Urothelium cell line (cell line): ENCODE measurements around the gene CASP4.
A peak's percentile ranks its signal among the peaks of the same experiment; 100 is the strongest.
"Not testable (repeated sequence)": the region's sequence is repeated elsewhere in the genome, so short reads cannot be mapped to it uniquely, and the experiment has no call there.

Source experiments
- DNase-seq: peaks from one replicate; pipeline ENCODE4 v3.0.0; 2011; ENCODE audit warnings: low spot score, mixed read lengths
- FAIRE-seq: peaks from 2 replicates; lab custom pipeline; 2011; peaks lifted over from hg19 to GRCh38; lab: Jason Lieb, UNC

The CASP4 gene

DNA sequence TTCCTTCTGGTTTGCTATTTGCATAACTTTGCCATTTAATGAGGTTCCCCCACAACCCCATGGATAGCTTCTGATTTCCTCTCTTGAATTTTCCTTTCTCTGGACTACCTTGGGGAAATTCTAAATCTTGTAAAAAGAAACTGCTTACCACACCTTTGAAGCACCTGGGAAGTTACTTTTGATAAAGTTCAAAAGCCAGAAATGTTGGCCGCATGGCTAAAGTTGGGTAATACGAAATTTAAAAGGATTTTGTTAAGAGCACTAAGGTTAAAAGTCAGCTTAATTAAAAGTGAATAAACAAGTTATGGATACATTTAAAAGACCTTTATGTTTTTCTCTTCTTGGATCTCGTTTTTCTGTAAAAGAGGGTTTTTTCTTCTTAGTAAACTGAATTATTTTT is 5.5 kb downstream of the CASP4 start:
- FAIRE-seq, result no peak
- no peak for DNase-seq

DNA sequence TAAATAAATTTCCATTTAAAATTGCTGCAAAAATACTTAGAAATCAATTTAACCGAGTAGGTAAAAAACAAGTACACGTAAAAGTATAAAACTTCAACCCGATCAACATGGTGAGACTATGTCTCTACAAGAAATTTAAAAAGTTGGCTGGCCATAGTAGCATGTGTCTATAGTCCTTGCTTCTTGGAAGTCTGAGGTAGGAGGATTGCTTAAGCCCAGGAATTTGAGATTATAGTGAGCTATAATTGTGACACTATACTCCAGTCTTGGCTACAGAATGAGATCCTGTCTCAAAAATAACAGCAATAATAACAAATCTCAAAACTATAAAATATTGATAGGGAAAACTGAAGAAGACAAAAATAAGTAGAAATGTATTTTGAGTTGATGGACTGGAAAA is 11.1 kb downstream of the CASP4 start:
- DNase-seq (no peak), FAIRE-seq (no peak)

DNA sequence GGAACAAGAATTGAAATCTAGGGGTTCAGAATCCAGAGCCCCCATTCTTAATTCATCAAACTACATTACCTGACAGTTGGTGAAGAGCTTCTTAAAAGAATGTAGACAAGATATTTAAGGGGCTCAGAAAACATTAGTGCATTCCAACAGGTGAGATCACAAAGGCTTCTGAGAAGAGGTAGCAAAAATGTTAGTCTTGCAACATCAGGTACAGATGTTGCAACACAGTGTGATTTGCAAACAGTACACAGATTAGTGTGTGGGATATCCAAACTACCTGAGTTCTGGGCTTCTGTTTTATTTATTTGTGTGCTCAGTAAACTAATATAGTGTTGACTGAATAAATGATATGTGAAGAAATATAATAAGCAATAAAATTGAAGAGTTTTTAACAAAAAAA is 11.8 kb downstream of the CASP4 start:
- no peak for FAIRE-seq
- DNase-seq, result no peak

DNA sequence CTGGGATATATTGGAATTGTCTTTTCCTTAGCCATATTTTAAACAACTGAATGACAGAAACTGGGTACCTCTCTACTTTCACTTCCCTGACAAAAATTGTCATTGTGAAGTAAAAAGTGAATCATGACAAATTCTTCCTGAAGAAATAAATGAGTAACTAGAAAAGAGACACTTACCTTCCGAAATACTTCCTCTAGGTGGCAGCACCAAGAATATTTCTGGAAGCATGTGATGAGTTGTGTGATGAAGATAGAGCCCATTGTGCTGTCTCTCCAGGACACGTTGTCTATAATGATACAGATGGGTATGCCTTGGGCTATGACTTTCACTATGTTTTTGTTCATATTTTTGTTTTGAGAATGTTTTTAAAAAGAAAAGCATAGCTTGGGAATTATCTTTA is 21.5 kb downstream of the CASP4 start:
- DNase-seq (peak; percentile 29), FAIRE-seq (no peak)

DNA sequence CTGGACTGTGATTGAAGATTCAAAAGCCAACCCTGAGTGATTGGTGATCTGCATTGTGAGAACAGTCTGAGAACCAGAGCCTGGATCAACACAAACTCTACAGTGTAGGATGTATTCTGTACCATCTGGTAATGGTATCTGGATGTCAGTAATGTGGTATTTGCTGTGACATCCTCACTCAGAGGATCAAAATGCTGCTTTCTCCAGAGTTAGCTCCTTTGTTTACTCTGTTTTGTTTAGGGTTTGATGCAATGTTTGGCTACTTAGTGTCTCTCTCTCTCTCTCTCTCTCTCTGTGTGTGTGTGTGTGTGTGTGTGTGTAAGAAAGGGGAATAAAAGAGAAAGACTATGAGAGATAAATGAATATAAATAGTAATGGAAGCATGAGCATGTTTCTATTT is 24.3 kb downstream of the CASP4 start:
- no peak for DNase-seq
- FAIRE-seq, result no peak

DNA sequence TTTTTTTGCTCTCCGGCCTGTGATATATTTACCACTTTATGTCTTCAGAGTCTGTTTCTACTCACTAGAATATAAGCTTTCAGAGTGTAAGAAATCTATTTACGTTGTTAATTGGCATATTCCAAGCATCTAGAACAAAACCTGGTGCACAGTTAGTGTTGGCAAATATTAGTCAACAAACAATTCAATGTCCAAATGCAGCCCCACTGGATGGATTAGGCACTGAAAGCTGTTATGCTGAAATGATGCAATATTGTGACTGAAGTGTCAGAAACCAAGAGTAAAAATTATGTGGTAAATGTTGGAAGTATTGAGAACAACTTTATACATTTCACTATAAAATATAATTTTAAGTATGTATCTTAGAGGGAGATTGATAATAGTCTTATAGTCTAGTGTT is 24.8 kb downstream of the CASP4 start:
- no peak for DNase-seq
- FAIRE-seq, result no peak

DNA sequence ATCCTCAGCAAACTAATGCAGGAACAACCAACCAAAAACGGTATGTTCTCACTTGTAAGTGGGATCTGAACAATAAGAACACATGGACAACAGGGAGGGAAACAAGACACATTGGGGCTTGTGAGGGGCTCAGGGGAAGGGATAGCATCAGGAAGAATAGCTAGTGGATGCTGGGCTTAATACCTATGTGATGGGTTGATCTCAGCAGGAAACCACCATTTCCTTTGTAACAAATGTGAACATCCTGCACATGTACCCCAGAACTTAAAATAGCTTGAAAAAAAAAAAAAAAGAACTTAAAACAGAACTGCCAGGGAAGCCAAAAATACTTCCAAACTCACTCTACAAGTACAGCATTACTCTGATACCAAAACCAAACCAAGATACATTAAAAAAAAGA is 33.8 kb downstream of the CASP4 start:
- no peak for FAIRE-seq
- DNase-seq, result no peak

DNA sequence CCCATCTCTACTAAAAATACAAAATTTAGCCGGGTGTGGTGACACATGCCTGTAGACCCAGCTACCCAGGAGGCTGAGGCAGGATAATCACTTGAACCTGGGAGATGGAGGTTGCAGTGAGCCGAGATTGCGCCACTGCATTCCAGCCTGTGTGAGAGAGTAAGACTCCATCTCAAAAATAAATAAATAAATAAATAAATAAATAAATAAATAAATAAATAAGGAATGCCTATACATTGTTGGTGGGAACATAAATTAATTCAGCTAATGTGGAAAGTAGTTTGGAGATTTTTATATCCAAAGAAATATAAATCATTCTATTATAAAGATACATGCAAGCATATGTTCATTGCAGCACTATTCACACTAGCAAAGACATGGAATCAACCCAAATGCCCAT is 34.3 kb downstream of the CASP4 start:
- DNase-seq, FAIRE-seq: not testable (repeated sequence)

DNA sequence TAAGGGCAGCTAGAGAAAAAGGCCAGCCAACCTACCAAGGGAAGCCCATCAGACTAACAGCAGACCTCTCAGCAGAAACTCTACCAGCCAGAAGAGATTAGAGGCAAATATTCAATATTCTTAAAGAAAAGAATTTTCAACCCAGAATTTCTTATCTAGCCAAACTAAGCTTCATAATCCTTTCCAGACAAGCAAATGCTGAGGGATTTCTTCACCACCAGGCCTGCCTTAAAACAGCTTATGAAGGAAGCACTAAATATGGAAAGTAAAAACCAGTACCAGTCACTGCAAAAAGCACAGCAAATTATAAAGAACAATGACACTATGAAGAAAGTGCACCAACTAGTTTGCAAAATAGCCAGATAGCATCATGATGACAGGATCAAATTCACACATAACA is 39.6 kb downstream of the CASP4 start:
- no peak for DNase-seq
- FAIRE-seq, result no peak

DNA sequence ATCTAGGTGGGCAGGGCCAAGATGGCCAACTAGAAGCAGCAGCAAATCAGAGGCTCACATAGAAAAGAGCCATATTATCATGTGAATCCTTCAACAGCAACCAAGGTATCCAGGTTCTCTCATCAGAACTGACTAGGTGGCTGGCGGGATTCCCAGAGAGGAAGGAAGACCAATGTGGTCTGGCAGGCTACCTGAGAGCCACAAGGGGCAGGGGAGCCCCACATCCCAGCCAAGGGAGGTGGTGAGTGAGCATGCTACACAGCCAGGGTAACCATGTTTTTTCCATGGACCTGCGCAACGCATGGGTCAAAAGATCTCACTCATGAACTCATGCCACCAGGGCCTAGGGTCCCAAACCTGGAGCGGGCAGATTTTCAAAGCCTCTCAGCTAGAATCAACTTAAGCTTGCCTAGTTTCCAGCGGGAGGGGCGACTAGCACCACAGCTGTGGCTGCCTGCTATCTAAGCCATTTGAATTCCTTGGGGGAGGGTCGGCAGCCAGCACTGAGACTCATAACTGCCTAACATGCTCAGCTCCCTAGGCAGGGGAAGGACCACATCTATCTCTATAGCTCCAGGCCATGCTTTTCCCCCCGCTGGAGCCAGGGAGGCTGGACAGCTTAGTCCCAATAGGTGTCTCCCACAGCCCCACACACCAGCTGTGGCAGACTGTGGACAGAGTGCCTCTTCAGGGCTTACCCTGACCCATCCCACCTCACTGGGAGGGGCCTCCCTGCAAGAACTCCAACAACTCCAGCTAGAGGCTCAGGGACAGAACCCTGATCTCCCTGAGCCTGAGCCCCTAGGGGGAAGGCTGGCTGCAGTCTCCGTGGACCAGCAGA is 41.4 kb downstream of the CASP4 start:
- no peak for FAIRE-seq
- DNase-seq, result no peak

DNA sequence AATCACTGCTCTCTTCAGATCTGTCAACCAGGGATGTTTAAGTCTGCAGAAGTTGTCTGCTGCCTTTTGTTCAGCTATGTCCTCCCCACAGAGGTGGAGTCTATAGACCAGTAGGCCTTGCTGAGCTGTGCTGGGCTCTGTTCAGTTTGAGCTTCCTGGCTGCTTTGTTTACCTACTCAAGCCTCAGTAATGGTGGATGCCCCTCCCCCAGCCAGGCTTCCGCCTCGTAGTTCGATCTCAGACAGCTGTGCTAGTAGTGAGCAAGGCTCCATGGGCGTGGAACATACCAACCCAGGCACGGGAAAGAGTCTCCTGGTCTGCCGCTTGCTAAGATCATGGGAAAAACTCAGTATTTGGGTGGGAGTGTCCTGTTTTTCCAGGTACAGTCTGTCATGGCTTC is 42.5 kb downstream of the CASP4 start:
- DNase-seq, result no peak

DNA sequence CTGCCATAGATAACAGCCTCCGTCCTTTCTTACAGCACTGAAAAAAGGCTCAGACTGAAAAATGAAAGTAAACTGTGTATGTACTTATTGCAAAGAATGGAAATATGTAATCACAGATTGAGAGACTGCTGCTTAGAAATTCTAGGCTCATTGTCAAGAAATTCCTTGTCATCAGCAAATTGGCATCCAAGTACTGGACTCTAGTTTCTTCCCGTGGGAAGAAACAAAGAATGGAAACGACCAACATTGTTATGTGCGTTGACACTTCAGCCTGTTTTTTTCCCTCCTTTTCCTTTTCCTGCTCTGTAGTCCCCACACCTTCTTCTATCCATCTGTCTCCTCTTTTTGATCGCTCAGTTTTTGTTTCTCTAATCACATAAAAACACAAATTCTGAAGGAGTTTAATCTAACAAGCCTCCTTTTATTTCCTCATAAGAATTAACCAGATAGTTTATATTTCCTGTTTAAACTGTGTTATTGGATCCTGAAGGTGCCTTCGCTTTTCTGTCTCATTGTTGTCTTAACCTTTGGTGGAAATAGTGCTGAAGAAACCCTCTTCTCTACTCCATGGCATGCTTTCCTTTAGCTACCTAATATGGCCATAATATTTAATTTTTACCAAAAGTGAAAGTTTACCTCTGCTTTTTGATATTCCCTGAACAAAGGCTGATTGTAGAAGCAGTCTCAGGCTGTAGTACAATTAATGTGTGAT is 50.1 kb downstream of the CASP4 start:
- DNase-seq (peak; percentile 6), FAIRE-seq (no peak)

More for the DNA sequence above, 42.5 kb downstream of the CASP4 start:
- FAIRE-seq, result no peak

DNA sequence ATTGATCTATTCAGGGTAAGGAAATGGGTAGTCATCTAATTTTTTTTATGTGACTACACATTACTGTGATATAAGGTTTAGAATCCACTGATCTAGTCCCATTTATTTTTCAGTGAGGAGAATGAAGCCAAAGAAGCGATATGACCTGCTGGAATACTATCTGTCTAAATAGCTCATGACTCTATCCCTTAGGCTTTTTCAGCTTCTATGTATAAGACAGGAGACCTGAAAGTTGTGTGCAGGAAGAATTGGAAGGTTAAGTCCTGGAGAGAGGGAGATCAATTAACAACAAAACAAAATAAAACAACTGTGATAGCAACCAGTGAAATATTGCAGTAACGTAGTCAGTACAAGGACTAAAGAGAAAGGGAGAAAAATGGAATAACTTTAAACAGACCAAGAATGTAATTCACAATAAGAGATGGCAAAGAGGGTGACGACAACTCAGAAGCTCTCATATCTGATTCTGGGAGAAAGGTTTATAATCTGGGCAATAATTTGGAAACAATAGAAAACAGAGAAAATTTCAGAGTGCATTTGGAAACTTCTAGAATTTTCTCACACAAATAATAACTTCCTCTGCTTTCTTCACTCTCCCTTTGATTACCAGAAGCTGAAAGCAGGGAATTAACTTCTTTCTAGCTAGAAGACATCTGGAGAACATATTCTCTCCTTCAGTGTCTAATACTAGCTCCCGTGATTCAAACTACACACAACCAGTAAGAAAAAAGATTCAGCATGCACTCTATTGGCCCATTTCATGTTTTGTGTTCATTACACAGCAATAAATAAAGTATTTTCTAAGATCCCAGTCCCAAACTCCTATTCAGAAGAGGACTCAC is 50.9 kb downstream of the CASP4 start:
- no peak for DNase-seq
- no peak for FAIRE-seq

DNA sequence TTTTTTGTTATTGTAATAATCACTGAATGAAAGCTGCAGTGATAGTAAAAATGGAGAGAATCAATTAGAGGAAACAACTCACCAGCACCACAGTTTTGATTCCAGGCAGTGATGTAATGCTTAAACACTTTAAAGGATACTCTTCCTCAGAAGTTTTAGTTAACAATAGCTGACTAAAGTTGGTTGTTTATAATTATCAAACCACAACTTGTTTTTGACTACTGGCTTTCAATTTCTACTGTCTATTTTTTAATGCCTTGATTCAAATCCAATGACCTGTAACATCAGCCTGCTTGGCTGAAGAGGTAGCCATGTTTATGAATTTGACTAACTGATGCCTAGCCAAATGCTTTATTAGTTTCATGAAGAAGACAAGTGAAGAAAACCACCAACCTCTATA is 51.9 kb downstream of the CASP4 start:
- DNase-seq (no peak), FAIRE-seq (no peak)

DNA sequence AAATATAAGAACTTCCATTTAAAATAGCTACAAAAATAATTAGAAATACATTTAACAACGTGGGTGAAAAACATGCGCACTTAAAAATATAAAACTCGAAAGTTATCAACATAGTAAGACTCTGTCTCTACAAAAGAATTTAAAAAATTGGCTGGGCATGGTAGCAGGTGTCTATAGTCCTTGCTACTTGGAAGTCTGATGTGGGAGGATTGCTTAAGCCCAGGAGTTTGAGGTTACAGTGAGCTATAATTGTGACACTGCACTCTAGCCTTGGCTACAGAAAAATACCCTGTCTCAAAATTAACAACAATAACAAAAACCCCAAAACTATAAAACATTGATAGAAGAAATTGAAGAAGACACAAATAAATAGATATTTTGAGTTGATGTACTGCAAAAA is 56.3 kb downstream of the CASP4 start:
- FAIRE-seq (no peak), DNase-seq (no peak)

DNA sequence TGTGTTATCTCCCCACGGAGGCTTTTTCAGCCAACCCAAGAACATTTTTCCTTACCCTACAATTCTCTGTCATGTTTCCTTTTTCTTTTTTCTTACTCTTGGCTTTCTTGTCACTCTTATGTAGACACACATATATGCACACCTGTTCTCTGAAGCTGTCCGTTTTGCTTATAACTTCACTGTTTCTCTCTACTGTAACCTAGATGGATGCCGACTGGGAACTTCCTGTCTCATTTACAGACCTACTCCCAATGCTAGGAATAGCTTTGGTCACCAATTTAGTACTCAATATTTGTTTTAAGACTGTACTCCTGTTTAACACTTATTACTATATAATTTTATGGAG is 60.2 kb downstream of the CASP4 start:
- FAIRE-seq (no peak), DNase-seq (no peak)

DNA sequence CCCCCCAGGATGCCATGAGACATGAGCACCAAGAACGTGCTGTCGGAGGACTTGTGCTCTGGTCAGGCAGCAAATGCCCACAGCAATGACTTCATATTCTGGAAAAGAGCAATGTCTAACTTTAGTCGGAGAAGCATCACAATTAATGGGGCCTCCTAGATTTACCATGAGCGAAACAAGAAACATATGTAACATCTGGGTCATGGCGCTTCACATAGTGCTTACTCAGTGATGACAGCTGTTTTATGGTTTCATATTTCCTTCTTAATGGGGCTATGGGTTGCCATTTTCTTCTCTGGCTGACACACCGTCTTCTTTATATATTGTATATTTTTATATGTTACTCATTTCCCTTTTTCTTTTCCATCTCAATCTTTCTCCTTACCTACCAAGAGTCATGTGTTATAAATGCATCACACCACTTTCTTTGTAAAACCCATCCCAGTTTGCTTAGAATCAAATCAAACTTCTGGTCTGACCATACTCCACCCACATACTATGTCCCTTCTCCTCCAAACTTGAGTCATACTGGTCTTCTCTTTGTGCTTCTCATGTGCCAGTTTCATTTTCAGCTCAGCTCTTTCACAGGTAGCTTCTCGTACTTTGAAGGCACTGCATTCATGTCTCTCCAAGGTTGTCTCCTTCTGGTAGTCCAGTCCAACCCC is 60.7 kb downstream of the CASP4 start:
- FAIRE-seq, result no peak
- DNase-seq, result no peak

DNA sequence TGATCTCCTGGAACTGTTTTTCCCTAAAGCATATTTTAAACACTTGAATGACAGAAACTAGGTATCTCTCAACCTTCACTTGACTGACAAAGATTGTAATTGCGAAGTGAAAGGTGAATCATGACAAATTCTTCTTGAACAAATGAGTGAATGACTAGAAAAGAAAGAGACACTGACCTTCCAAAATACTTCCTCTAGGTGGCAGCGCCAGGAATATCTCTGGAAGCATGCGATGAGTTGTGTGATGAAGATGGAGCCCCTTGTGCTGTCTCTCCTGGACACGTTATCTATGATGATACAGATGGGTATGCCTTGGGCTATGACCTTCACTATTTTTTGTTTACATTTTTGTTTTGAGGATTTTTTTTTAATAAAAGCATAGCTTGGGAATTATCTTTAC is 63.1 kb downstream of the CASP4 start:
- no peak for FAIRE-seq
- no peak for DNase-seq

DNA sequence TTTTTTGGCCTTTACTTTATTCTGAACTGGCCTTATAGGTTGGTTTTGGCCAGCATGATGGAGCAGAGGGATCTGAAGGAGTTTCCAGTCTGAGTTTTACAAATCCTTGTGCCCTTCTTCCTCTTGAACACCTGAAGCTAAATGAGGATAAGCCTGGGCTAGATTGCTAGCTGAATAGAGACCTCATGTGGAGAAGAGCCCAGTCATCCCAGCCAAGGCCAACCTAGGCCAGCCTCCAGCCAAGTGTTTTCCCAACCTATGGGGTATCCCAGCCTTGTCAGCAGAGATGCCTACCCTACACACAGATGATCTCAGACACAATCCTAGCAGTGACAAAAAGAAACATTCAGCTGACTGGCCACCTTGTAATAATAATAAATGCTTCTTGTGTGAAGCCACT is 69.1 kb downstream of the CASP4 start:
- DNase-seq (no peak), FAIRE-seq (no peak)

DNA sequence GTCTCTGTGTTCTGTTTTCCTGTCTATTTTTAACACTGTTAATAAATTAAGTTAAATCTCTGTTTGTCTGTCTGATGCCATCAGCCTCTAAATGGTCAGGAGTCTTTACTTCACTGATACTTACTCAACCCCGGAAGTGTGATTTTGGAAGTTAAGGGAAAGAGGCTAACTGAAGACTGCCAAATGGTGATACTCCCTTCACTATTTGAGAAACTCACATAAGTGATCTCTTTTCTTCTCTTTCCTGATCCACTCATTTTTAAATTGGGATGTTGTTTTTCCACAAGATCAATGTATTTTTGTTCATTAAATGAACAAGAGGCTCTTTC is 69.7 kb downstream of the CASP4 start:
- FAIRE-seq (no peak), DNase-seq (no peak)
